Left lung (tissue), 10 donors: ENCODE data around the gene NEDD4. TPM values are rescaled to one million over a fixed set of nuclear protein-coding genes. Genes with fewer than 3 reads are reported as not detected.
"Not testable (repeated sequence)": the region's sequence is repeated elsewhere in the genome, so short reads cannot be mapped to it uniquely, and the experiment has no call there.

Experiments used
- ATAC-seq: fragments of 200-7000 bp; cut with Tn5 transposase; one replicate; pipeline ENCODE4 v1.9.1; 2020; ENCODE audit warnings: moderate library complexity
- DNase-seq, 4 donors: peaks; one replicate each; pipeline ENCODE4 v3.0.0-alpha.2; 2013 to 2020
- H3K27ac ChIP-seq, 2 donors: fragments of 200-600 bp; sonication (generic) in 1 of 2; one replicate each; pipeline versions ENCODE4 v1.5.0 to v1.8.0; 2020 to 2021
- H3K27me3 ChIP-seq, 2 donors: fragments of 200-600 bp; sonication (generic) in 1 of 2; one replicate each; pipeline versions ENCODE4 v1.5.0 to v1.8.0; 2020 to 2021
- H3K36me3 ChIP-seq, 2 donors: fragments of 200-600 bp; sonication (generic) in 1 of 2; one replicate each; pipeline versions ENCODE4 v1.5.0 to v1.8.0; 2020 to 2021
- H3K4me1 ChIP-seq, 2 donors: fragments of 200-600 bp; one replicate each; pipeline ENCODE4 v1.8.0; 2021
- H3K4me3 ChIP-seq, 2 donors: fragments of 200-600 bp; sonication (generic) in 1 of 2; one replicate each; pipeline versions ENCODE4 v1.5.0 to v1.8.0; 2020 to 2021; ENCODE audit warnings: mild to moderate bottlenecking in 1 of 2
- H3K9me3 ChIP-seq, 2 donors: fragments of 200-600 bp; sonication (generic) in 1 of 2; one replicate each; pipeline versions ENCODE4 v1.5.0 to v1.8.0; 2020 to 2021
- intact Hi-C, 2 donors: fragments of 100-400 bp; cut with DNase I; formaldehyde crosslinking; loops; one replicate each; pipeline versions ENCODE4 v1.11.2 to v1.14.2; 2022
- polyA plus RNA-seq, 6 donors: library from polyadenylated mRNA; unstranded; fragments of 120-200 nt; gene quantifications; one replicate each; pipeline ENCODE4 v1.2.1, GENCODE V29; 2013; ENCODE audit not compliant: insufficient read length in 6 of 6
- total RNA-seq, 2 donors: library from RNA; stranded (reverse); fragmentation: NEBNext Ultra II Directional; extraction: Animal tissue kit (Norgen Biotek cat#: 25700); gene quantifications; one replicate each; pipeline ENCODE4 v1.2.1, GENCODE V29; 2021
- TF ChIP-seq, protein P1 (sequence below), 2 donors: fragments of 200-600 bp; sonication (generic) in 1 of 2; IDR thresholded peaks; one replicate each; pipeline versions ENCODE4 v1.5.0 to v1.8.0; 2021; ENCODE audit warnings: antibody characterized with exemption in 2 of 2
- donor health status: DM: no; HTN: yes; CAD: no.
- donor health status: DM: no; HTN: no; CAD: no.

The NEDD4 gene
- total and polyA plus RNA-seq, 8 donors: 15.0 to 19.5 (median 17.0) TPM

GRCh38 chr15:55954862-55955605 is 38.4 kb downstream of the NEDD4 start:
- DNase-seq (no peak), ATAC-seq (no peak)
- TF ChIP-seq, protein P1, sequence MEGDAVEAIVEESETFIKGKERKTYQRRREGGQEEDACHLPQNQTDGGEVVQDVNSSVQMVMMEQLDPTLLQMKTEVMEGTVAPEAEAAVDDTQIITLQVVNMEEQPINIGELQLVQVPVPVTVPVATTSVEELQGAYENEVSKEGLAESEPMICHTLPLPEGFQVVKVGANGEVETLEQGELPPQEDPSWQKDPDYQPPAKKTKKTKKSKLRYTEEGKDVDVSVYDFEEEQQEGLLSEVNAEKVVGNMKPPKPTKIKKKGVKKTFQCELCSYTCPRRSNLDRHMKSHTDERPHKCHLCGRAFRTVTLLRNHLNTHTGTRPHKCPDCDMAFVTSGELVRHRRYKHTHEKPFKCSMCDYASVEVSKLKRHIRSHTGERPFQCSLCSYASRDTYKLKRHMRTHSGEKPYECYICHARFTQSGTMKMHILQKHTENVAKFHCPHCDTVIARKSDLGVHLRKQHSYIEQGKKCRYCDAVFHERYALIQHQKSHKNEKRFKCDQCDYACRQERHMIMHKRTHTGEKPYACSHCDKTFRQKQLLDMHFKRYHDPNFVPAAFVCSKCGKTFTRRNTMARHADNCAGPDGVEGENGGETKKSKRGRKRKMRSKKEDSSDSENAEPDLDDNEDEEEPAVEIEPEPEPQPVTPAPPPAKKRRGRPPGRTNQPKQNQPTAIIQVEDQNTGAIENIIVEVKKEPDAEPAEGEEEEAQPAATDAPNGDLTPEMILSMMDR (IDR thresholded peaks at IDR 0.05): no peak
- Histone ChIP-seq H3K4me3 (no peak overlapping the region), H3K27me3 (no peaks in the 10 kb centered on the region), H3K36me3 (no peaks in the 10 kb centered on the region), H3K9me3 (no peaks in the 10 kb centered on the region), H3K4me1 (no peaks in the 10 kb centered on the region), H3K27ac (no peak overlapping the region)
- intact Hi-C loops: no loop called here

GRCh38 chr15:55952501-55953274 is 40.7 kb downstream of the NEDD4 start:
- H3K27ac ChIP-seq, H3K36me3 ChIP-seq, DNase-seq, intact Hi-C loops, H3K4me1 ChIP-seq, H3K4me3 ChIP-seq, H3K9me3 ChIP-seq, ATAC-seq, H3K27me3 ChIP-seq: not testable (repeated sequence)

DNA sequence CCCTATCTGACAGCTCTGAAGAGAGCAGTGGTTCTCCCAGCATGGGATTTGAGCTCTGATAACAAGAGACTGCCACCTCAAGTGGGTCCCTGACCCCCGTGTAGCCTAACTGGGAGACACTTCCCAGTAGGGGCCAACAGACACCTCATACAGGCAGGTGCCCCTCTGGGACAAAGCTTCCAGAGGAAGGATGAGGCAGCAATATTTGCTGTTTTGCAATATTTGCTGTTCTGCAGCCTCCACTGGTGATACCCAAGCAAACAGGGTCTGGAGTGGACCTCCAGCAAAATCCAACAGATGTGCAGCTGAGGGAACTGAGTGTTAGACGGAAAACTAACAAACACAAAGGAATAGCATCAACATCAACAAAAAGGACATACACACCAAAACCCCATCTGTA is 48.8 kb downstream of the NEDD4 start:
- DNase-seq, H3K9me3 ChIP-seq, H3K4me3 ChIP-seq, H3K4me1 ChIP-seq, intact Hi-C loops, ATAC-seq, H3K36me3 ChIP-seq, H3K27me3 ChIP-seq, H3K27ac ChIP-seq: not testable (repeated sequence)

DNA sequence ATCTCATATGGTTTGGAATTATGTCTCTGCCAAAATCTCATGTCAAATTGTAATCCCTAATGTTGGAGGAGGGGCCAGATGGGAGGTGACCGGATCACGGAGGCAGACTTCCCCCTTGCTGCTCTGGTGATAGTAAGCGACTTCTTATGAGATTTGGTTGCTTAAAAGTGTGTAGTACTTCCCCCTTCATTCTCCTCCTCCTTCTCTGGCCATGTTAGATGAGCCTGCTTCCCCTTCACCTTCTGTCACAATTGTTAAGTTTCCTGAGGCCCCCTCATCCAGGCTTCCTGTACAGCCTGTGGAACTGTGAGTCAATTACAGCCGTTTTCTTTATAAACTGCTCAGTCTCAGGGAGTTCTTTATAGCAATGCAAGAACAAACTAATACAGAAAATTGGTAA is 51.1 kb downstream of the NEDD4 start:
- Histone ChIP-seq H3K27me3 (no peaks in the 10 kb centered on the region), H3K27ac (peak overlapping the region in 1 of 2 donors; percentile 72), H3K36me3 (peaks cover 0 to 4% of the 10 kb centered on the region in 2 donors), H3K4me1 (peaks cover 0 to 6% of the 10 kb centered on the region in 2 donors), H3K9me3 (peaks cover 0 to 4% of the 10 kb centered on the region in 2 donors), H3K4me3 (no peak overlapping the region)
- peak; percentile 49 for ATAC-seq
- intact Hi-C loops: no loop called here
- TF ChIP-seq, protein P1 (IDR thresholded peaks at IDR 0.05): no peak
- no peak for DNase-seq

DNA sequence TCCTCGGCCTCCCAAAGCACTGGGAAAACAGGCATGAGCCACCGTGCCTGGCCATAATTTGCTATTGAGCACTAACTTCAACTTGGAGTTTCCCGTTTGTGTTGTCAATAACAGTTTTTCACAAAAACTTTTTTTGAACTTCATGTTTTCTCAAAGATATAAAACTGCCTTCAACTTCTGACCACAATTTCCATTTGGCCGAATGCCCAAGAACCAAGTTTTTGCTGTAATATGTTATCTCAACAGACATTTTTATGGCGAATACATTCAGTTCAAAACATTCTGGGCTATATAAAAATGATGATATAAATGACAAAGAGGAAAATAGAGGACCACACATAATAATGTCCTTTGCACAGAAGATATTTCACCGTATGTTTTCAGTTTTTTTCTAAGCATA is 56.4 kb downstream of the NEDD4 start:
- ATAC-seq: no peak
- Histone ChIP-seq H3K36me3 (no peaks in the 10 kb centered on the region), H3K4me3 (no peak overlapping the region), H3K27ac (no peak overlapping the region), H3K9me3 (peaks cover 0 to 4% of the 10 kb centered on the region in 2 donors), H3K4me1 (no peaks in the 10 kb centered on the region), H3K27me3 (no peaks in the 10 kb centered on the region)
- TF ChIP-seq, protein P1 (IDR thresholded peaks at IDR 0.05): no peak
- intact Hi-C loops: no loop called here
- no peak for DNase-seq

- TF ChIP-seq, protein P1 (IDR thresholded peaks at IDR 0.05): no peak
- Histone ChIP-seq H3K27me3 (no peaks in the 10 kb centered on the region), H3K9me3 (no peaks in the 10 kb centered on the region), H3K4me3 (no peak overlapping the region), H3K4me1 (no peaks in the 10 kb centered on the region), H3K36me3 (no peaks in the 10 kb centered on the region), H3K27ac (no peak overlapping the region)
- no peak for DNase-seq
- intact Hi-C loops: no loop called here
- ATAC-seq: no peak
These were observed 64.5 kb downstream of the NEDD4 start for GRCh38 chr15:55928955-55929354.
